ENCODE data around the gene PLEKHG1.

Gene PLEKHG1

DNA sequence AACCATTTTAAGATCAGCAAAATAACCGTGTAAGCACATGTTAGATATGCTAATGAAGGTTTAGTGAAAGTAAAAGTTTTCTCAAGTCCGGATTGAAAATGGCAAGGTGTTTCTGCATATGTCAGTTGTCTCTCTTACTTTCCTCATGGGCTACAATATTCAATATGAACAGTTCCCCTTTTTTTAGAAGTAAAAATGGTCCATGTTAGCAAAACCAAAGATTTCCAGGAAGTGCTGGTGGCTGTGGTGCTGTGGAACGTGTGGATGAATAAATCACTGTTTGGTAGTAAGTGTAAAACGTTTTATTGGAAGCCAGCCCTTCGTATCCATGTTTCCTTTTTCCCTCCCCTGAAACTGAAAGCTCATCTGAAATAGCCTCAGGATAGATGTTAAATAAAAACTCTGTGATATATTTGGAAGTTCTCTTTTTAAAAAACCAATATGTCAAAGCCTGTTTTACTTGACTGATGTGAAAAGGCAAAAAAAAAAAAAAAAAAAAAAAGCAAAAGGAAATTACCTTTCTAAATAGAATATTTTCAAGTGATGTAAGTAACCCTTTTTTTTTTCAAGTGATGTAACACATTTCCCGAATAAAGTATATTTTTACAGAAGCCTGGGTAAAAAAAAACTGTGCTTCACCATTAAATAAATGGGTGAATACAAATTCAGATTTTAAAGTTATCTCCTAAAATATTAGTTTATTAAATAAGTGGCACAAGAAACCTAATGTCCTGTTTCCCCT, 41.9 kb downstream of the PLEKHG1 start:
- DNase-seq = no peak

DNA sequence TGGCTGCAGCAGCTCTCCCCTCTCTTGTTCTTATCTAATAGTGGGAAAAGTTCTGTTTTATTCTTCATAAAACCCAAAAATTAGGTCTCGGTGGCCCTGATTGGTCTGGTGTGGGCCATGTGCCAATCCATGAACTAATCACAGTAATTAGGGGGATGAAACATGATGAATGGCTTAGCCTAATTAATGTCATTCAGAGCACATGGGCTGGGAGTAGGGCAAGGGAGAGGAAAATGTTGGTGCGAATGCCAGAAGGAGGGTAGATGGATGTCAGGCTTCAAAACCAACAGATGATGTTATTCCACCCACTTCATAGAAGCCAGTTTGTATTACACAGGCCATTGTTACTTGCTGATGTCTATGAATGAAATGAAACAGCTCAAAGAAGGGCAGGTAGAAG, 46.5 kb downstream of the PLEKHG1 start:
- no peak for DNase-seq

DNA sequence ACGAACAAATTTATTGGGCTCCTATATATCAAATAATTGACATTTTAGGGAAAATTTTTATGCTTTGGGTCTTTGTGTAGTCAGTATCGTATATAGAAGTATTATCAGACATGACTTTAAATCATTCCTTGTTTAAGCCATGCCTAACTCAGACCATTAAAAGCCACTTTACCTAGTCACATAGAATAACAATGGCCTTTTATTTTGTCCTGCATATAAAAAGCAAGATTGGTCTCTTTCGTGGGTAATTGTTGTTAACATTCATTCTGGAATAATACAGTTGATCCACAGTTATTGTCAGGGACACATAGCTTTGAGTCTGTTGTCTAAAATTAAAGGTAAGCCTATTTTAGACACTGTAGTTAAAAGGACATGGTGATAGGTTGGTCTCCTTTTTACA, 47.4 kb downstream of the PLEKHG1 start:
- DNase-seq = no peak

Measured in EL (cell line).